22Rv1 (cell line): Measurements from ENCODE around the gene DAP.

Experiments
- CTCF ChIP-seq: fragments of 450-650 bp; IDR thresholded peaks from 2 replicates; pipeline ENCODE4 v1.5.1; 2017; ENCODE audit warnings: mild to moderate bottlenecking
- ZFX ChIP-seq: fragments of 450-650 bp; IDR thresholded peaks from 2 replicates; pipeline ENCODE4 v1.6.1; 2017; ENCODE audit warnings: antibody characterized with exemption, borderline replicate concordance

- TF ChIP-seq CTCF (no peak), ZFX (no peak)
These were observed 58.9 kb downstream of the DAP start for GRCh38 chr5:10702040-10702629.
